K562 (cell line): ENCODE measurements around the gene SYT8. TPM values are rescaled to one million over a fixed set of nuclear protein-coding genes. Genes with fewer than 3 reads are reported as not detected.

Experiments used
- ARID1B ChIP-seq: fragments of 450-650 bp; IDR thresholded peaks from 2 replicates; pipeline ENCODE4 v1.6.1; 2016; ENCODE audit warnings: antibody characterized with exemption, mild to moderate bottlenecking, inconsistent platforms
- ARNT ChIP-seq, 2 experiments: fragments of 450-650 bp; IDR thresholded peaks; 2 replicates each; pipeline ENCODE4 v1.6.1; 2016; ENCODE audit warnings: mild to moderate bottlenecking in 1 of 2
- DPF2 ChIP-seq: fragments of 450-650 bp; IDR thresholded peaks from 2 replicates; pipeline ENCODE4 v1.6.1; 2016
- E2F1 ChIP-seq: sonication (generic); formaldehyde crosslinking; IDR thresholded peaks from 2 replicates; pipeline ENCODE4 v1.8.1; 2023; ENCODE audit warnings: mild to moderate bottlenecking, missing genetic modification reagents, moderate library complexity
- ELF4 ChIP-seq: fragments of 450-650 bp; formaldehyde crosslinking; IDR thresholded peaks from 2 replicates; pipeline ENCODE4 v1.4.0; 2022; ENCODE audit warnings: missing genetic modification characterization
- ETV5 ChIP-seq: sonication (generic); formaldehyde crosslinking; IDR thresholded peaks from 2 replicates; pipeline ENCODE4 v1.4.0; 2020; ENCODE audit warnings: low read depth, mild to moderate bottlenecking, missing genetic modification reagents
- HMGN3 ChIP-seq: IDR thresholded peaks from 2 replicates; pipeline ENCODE4 v1.6.1; 2011; ENCODE audit warnings: borderline replicate concordance, low read depth, mild to moderate bottlenecking, mixed read lengths, low read length; ENCODE audit not compliant: insufficient read length; ENCODE audit errors: extremely low read depth
- JUND ChIP-seq, 2 experiments: IDR thresholded peaks; 2 replicates in 1 of 2; 3 replicates in 1 of 2; pipeline ENCODE4 v1.6.1; 2011; ENCODE audit warnings: borderline replicate concordance in 2 of 2, low read depth in 2 of 2, low read length in 2 of 2, improper control_type of control experiment in 1 of 2, missing biosample characterization in 1 of 2, missing genetic modification characterization in 1 of 2, missing genetic modification reagents in 1 of 2
- MYC ChIP-seq, 2 experiments: fragments of 250-450 bp in 1 of 2; sonication (Bioruptor Pico) in 1 of 2; IDR thresholded peaks; 2 replicates each; pipeline versions ENCODE4 v1.5.1 to v1.6.1; 2012 to 2021; ENCODE audit warnings: low read depth in 2 of 2, borderline replicate concordance in 1 of 2, improper control_type of control experiment in 1 of 2, low read length in 1 of 2, mild to moderate bottlenecking in 1 of 2, moderate library complexity in 1 of 2
- NFRKB ChIP-seq: fragments of 450-650 bp; IDR thresholded peaks from 2 replicates; pipeline ENCODE4 v1.6.1; 2016; ENCODE audit warnings: low read depth
- NONO ChIP-seq, 2 experiments: fragments of 200-400 bp in 1 of 2; fragments of 450-650 bp in 1 of 2; formaldehyde crosslinking in 1 of 2; IDR thresholded peaks; 2 replicates each; pipeline ENCODE4 v1.6.1; 2017; ENCODE audit warnings: low read depth in 2 of 2, mild to moderate bottlenecking in 2 of 2, moderate library complexity in 2 of 2, low read length in 1 of 2
- PRDM10 ChIP-seq: fragments of 450-650 bp; IDR thresholded peaks from 2 replicates; pipeline ENCODE4 v1.6.1; 2018; ENCODE audit not compliant: partially characterized antibody
- TAL1 ChIP-seq: fragments of 450-650 bp; IDR thresholded peaks from 2 replicates; pipeline ENCODE4 v1.6.1; 2016; ENCODE audit warnings: mild to moderate bottlenecking
- TBP ChIP-seq: optimal IDR thresholded peaks from 2 replicates; pipeline ENCODE3; 2011; ENCODE audit warnings: low read depth, low read length, improper control_type of control experiment
- TCF3 ChIP-seq: sonication (generic); formaldehyde crosslinking; IDR thresholded peaks from 2 replicates; pipeline ENCODE4 v1.4.0; 2020; ENCODE audit warnings: mild to moderate bottlenecking, missing genetic modification reagents
- ZBTB2 ChIP-seq: fragments of 450-650 bp; IDR thresholded peaks from 2 replicates; pipeline ENCODE4 v1.6.1; 2016; ENCODE audit warnings: antibody characterized with exemption
- ZNF398 ChIP-seq: fragments of 250-450 bp; sonication (Bioruptor Pico); IDR thresholded peaks from 2 replicates; pipeline ENCODE4 v1.8.0; 2021; ENCODE audit warnings: moderate library complexity, mild to moderate bottlenecking, inconsistent platforms
- polyA plus RNA-seq, 8 experiments: library from polyadenylated mRNA; depleted of rRNA in 4 of 8; stranded (reverse) in 5 of 8; unstranded in 3 of 8; fragments of >200 nt; fragmentation: Nextera tagmentation in 2 of 8; fragmentation: Illumina TruSeq in 1 of 8; extraction: Ambion mirVana in 2 of 8; extraction: Trizol in 1 of 8; gene quantifications; 2 replicates each; pipeline versions ENCODE4 v1.2.1 to v1.2.3, GENCODE V29; 2011 to 2014; ENCODE audit warnings: inconsistent platforms in 1 of 8, missing spikeins in 1 of 8
- total RNA-seq, 7 experiments: library from RNA; depleted of rRNA in 6 of 7; stranded (reverse); fragments of >200 nt in 6 of 7; fragmentation: Illumina TruSeq in 2 of 7; extraction: Trizol in 2 of 7; gene quantifications; 2 replicates each; pipeline versions ENCODE4 v1.2.1 to v1.2.3, GENCODE V29; 2011 to 2021; ENCODE audit warnings: low replicate concordance in 1 of 7

Gene SYT8
- total and polyA plus RNA-seq, 9 of the 15 experiments (the other 6 are each of a cell fraction or from before 2014, with no cell fraction given): not detected

- TF ChIP-seq JUND (IDR thresholded peaks at IDR 0.05; ENCODE audit: borderline replicate concordance, low read depth, low read length) (peak; percentile 53; the same call in 1 of the 2 replicates), JUND (tag; IDR thresholded peaks at IDR 0.05; ENCODE audit: borderline replicate concordance, low read depth, low read length) (peak; percentile 35; the same call in 2 of the 3 replicates), DPF2 (peak; percentile 91), E2F1 (no peak), ETV5 (CRISPR knock-in tag) (peak; percentile 82), NFRKB (peak; percentile 60; the same call in 1 of the 2 replicates), PRDM10 (peak; percentile 90), ELF4 (peak; percentile 90), ARID1B (peak; percentile 90), TCF3 (CRISPR knock-in tag) (peak; percentile 90), TBP (peak; percentile 19), MYC (IDR thresholded peaks at IDR 0.05; ENCODE audit: low read depth, low read length) (peak; percentile 23; the same call in 1 of the 2 replicates), MYC (CRISPR knock-in tag; IDR thresholded peaks at IDR 0.05; ENCODE audit: borderline replicate concordance, low read depth) (no peak), TAL1 (peak; percentile 72), NONO (IDR thresholded peaks at IDR 0.05; ENCODE audit: low read depth in 2 of 2, low read length in 1 of 2) (0 out of 4 replicates have a peak, but pooled peaks of 1 of the 2 experiments have one; percentile 12), HMGN3 (no peak), ZBTB2 (0 out of 2 replicates have a peak, but pooled peaks have one; percentile 62), ARNT (IDR thresholded peaks at IDR 0.05) (peak; percentile 85 to 87; a peak in 3 of 4 replicates), ZNF398 (no peak)
Measured at GRCh38 chr11:1844221-1845094, 9.7 kb downstream of the SYT8 start (continued).
